T-helper 17 cell (primary cell): ENCODE measurements around the gene VSIG2. TPM values are rescaled to one million over a fixed set of nuclear protein-coding genes. Genes with fewer than 3 reads are reported as not detected.

Source experiments
- ATAC-seq: fragments of 150-1000 bp; cut with Tn5 transposase; 2 replicates; pipeline ENCODE4 v1.10.0; 2021; ENCODE audit warnings: mild to moderate bottlenecking, moderate library complexity
- DNase-seq, 3 donors: peaks; one replicate each; pipeline versions ENCODE4 v3.0.0 to v3.0.0-alpha.2; 2020 to 2021
- H3K9me3 ChIP-seq: one replicate; pipeline ENCODE4 v1.7.0; 2013; ENCODE audit warnings: low read length, mild to moderate bottlenecking; ENCODE audit not compliant: control insufficient read depth, poor library complexity, severe bottlenecking
- H3K27ac Mint-ChIP-seq: one replicate; pipeline ENCODE4 v1.8.0; 2022; ENCODE audit warnings: mild to moderate bottlenecking, moderate library complexity, mixed read lengths
- H3K27me3 Mint-ChIP-seq: one replicate; pipeline ENCODE4 v1.8.0; 2022; ENCODE audit warnings: mixed read lengths
- H3K36me3 Mint-ChIP-seq: one replicate; pipeline ENCODE4 v1.8.0; 2022; ENCODE audit warnings: low read depth, mixed read lengths
- H3K4me1 Mint-ChIP-seq: one replicate; pipeline ENCODE4 v1.8.0; 2022; ENCODE audit warnings: mild to moderate bottlenecking, mixed read lengths
- H3K4me3 Mint-ChIP-seq: one replicate; pipeline ENCODE4 v1.8.0; 2022; ENCODE audit warnings: mild to moderate bottlenecking, moderate library complexity, mixed read lengths
- total RNA-seq, 4 donors: library from RNA in 2 of 4; stranded (reverse) in 2 of 4; gene quantifications; one replicate each; pipeline ENCODE4 v1.2.3 and lab custom pipeline; 2022 to 2026

The VSIG2 gene, protein sequence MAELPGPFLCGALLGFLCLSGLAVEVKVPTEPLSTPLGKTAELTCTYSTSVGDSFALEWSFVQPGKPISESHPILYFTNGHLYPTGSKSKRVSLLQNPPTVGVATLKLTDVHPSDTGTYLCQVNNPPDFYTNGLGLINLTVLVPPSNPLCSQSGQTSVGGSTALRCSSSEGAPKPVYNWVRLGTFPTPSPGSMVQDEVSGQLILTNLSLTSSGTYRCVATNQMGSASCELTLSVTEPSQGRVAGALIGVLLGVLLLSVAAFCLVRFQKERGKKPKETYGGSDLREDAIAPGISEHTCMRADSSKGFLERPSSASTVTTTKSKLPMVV
- total RNA-seq, result under 1 TPM; 0.32 to 0.57 TPM
- total RNA-seq (lab: John Stamatoyannopoulos, UW), result 0.23 to 0.90 reads per million in 2 donors

DNA sequence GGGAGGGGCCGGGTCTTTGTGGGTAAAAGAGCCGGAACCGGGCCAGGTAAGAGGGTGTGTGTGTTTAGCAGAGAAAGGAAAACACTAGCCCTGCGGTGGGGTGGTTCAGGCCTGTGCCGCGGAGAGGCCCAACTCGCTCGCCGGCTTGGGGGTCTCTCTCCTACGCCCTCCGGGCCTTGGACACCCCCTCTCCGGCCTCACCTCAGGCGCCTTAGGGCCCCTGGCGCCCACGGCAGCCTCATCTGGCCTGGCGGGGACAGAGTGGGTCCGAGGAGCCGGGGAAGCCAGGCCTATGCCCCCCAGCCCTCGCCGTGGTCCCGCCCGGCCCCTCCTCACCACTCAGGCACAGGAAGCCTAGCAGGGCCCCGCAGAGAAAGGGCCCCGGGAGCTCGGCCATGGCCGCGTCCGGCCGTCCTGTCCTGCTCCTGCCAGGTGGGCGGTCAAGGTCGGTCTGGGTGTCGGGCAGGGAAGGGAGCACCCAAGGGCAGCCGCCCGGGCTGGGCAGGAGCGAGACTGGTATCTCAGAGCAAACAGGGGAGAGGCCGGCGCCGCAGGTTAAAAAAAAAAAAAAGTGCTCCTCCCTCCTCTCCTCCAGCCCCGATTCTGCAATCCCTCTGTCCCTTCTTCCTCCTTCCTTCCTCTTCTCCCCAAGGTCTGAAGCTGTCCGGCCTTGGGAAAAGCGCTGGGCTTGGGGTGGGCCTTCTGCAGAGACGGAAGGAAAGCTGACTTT lies at the start of gene VSIG2:
Gene VSIG2 (minus strand): TSS at position 515 of the 730 bp plus-strand sequence. CDS start 118 bp downstream, at position 397.
- DNase-seq, result no peak
- no peaks in the 10 kb centered on the region for H3K9me3 ChIP-seq
- Mint-ChIP-seq H3K27me3 (peaks cover 16% of the 10 kb centered on the region), H3K27ac (no peak within 1 kb of the TSS), H3K4me3 (peak within 1 kb of the TSS; percentile 67), H3K36me3 (peaks cover 4% of the 10 kb centered on the region), H3K4me1 (peaks cover 3% of the 10 kb centered on the region)
- ATAC-seq, result no peak

- Mint-ChIP-seq H3K4me1 (peaks cover 12% of the 10 kb centered on the region), H3K27ac (peak overlapping the region; percentile 83), H3K27me3 (peaks cover 7% of the 10 kb centered on the region), H3K36me3 (peaks cover 4% of the 10 kb centered on the region), H3K4me3 (peak overlapping the region; percentile 86)
- no peaks in the 10 kb centered on the region for H3K9me3 ChIP-seq
- no peak for ATAC-seq
- DNase-seq, result no peak
Measured at GRCh38 chr11:124801014-124801413, 49.0 kb upstream of the VSIG2 start.

GRCh38 chr11:124800226-124800929 lies 48.3 kb upstream of the VSIG2 start, which contains the start of gene MSANTD2:
TSS of gene MSANTD2 (minus strand) at chr11:124800406. CDS start at chr11:124800380, 26 bp downstream.
- peaks cover 5% of the 10 kb centered on the region for H3K27me3 Mint-ChIP-seq
- peaks cover 12% of the 10 kb centered on the region for H3K4me1 Mint-ChIP-seq
- ATAC-seq (peak; percentile 88), DNase-seq (peak; percentile 66 to 78 (median 72))
- no peaks in the 10 kb centered on the region for H3K9me3 ChIP-seq
- peak within 1 kb of the TSS; percentile 92 for H3K27ac Mint-ChIP-seq
- peak within 1 kb of the TSS; percentile 95 for H3K4me3 Mint-ChIP-seq
- peaks cover 4% of the 10 kb centered on the region for H3K36me3 Mint-ChIP-seq

DNA sequence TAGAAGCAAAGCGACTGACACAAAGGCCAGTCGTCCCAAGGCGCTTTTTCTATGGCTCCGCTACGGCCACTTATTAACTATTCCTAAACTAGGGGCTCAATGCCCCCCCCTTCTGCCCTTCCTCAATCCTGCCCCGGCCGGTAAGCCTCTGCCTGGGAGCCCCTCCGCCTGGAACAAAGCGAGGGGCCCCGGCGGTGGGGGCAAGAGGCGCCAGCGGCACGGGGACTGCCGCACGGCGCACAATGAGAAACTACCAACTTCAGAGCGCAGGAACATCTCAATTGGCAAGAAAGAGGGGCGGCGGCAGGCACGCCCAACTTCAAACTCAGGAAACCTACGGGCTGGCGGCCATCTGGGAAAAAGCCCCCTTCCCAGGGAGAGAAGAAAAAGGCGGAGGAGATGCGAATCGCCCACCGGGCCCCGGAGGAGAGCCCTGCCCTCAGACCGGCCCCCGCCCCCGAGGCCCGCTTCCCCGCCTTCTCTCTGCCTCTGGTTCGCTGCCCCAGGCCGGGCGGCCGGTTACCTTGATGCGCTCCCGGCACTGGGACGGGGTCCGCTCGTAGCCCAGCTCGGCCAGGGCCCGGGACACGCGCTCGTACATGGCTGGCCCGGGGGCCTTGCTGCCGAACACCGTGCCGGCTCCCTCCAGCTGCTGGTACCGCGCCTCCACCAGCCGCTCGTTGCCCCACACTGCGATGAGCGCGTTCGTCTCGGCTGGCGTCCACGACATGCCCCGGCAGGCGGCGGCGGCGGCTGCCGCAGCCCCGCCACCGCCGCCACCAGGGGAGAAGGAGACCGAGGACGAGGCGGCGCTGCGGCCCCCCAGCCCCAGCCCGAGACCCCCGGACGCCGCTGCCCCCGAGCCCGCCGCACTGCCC lies 47.5 kb upstream of the VSIG2 start:
- ATAC-seq (peak; percentile 69), DNase-seq (peak; percentile 33 to 43 (median 43))
- peak overlapping the region; percentile 92 for H3K27ac Mint-ChIP-seq
- H3K4me3 Mint-ChIP-seq, result peak overlapping the region; percentile 95
- peaks cover 12% of the 10 kb centered on the region for H3K4me1 Mint-ChIP-seq
- no peaks in the 10 kb centered on the region for H3K36me3 Mint-ChIP-seq
- no peaks in the 10 kb centered on the region for H3K9me3 ChIP-seq
- H3K27me3 Mint-ChIP-seq, result no peaks in the 10 kb centered on the region

DNA sequence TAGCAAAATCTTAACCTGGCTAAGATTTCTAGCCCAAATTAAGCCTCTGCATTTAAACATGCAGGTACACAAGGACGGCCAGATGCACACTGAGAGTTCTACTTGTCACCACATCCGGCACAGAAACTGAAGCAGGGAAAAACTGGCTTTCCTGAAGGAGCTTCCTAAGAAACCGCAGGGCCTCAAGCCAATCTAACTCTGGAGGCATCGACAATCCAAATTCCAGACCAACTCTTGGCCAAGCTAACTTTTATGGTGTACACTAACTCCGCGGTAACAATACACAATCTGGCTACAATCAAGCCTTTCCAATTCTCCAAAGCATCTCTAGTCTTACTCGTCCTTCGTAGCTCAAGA lies 46.9 kb upstream of the VSIG2 start:
- ATAC-seq (no peak), DNase-seq (no peak)
- H3K4me1 Mint-ChIP-seq, result peaks cover 12% of the 10 kb centered on the region
- H3K27ac Mint-ChIP-seq, result peak overlapping the region; percentile 92
- H3K27me3 Mint-ChIP-seq, result no peaks in the 10 kb centered on the region
- no peaks in the 10 kb centered on the region for H3K9me3 ChIP-seq
- no peaks in the 10 kb centered on the region for H3K36me3 Mint-ChIP-seq
- peak overlapping the region; percentile 95 for H3K4me3 Mint-ChIP-seq

DNA sequence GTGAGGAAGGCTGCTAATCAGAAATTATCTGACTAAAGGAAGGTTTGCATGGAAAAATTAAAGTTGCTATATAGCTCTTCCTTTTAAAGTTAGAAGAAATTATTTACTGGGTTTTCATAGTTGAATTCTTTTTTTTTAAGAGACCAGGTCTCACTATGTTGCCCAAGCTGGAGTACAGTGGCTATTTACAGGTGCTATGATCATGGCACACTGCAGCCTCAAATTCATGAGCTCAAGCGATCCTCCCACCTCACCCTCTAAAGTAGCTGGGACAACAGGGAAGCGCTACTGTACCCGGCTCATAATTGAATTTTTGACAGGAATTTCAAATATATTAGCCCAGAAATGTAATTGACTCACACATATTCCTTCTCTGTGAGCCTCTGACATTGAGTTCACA lies 44.3 kb upstream of the VSIG2 start:
- H3K36me3 Mint-ChIP-seq, result no peaks in the 10 kb centered on the region
- H3K27ac Mint-ChIP-seq, result peak overlapping the region; percentile 4
- no peak overlapping the region for H3K4me3 Mint-ChIP-seq
- no peak for DNase-seq
- H3K9me3 ChIP-seq, result no peaks in the 10 kb centered on the region
- ATAC-seq, result no peak
- peaks cover 24% of the 10 kb centered on the region for H3K4me1 Mint-ChIP-seq
- no peaks in the 10 kb centered on the region for H3K27me3 Mint-ChIP-seq

DNA sequence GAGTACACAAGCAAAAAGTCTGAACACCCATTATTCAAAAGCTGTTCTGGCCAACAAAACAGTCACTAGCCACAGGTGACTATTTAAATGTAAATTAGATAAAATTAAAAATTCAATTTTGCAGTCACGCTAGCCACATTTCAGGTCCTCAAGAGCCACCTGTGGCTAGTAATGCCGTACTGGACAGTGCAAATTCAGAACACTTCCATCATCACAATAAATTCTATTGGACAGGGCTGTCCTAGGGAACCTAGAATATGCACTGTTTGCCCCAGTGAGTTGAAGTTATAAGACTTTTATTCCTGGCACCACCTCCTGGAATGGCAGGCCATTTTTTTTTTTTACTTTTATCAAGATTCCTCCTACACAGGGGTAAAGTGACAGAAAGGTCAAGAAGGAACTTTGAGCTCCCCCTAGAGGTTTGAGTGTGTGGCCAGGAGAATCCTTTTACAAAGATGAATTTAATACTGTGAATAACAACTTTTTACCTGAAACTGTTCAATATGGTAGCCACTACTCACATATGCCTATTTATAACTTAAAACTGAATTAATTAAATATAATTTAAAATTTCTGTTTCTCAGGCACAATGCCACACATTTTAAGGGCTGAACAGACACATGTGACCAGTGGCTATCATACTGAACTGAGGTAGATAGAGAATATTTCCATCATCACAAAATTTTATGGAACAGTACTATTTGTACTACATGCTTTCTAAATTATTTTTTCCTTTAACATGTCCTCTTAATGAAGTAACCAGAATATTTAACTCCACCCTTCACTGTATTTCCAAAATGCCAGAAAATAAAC lies 41.6 kb upstream of the VSIG2 start:
- no peaks in the 10 kb centered on the region for H3K9me3 ChIP-seq
- Mint-ChIP-seq H3K36me3 (no peaks in the 10 kb centered on the region), H3K27me3 (no peaks in the 10 kb centered on the region), H3K4me3 (no peak overlapping the region), H3K27ac (no peak overlapping the region), H3K4me1 (peaks cover 29% of the 10 kb centered on the region)
- ATAC-seq, result peak; percentile 69
- DNase-seq, result no peak

GRCh38 chr11:124791626-124792341 lies 39.7 kb upstream of the VSIG2 start:
- DNase-seq, result no peak
- Mint-ChIP-seq H3K4me1 (peaks cover 25% of the 10 kb centered on the region), H3K27ac (no peak overlapping the region), H3K27me3 (no peaks in the 10 kb centered on the region), H3K4me3 (no peak overlapping the region), H3K36me3 (no peaks in the 10 kb centered on the region)
- no peaks in the 10 kb centered on the region for H3K9me3 ChIP-seq
- no peak for ATAC-seq

- no peak for DNase-seq
- no peaks in the 10 kb centered on the region for H3K36me3 Mint-ChIP-seq
- no peak overlapping the region for H3K27ac Mint-ChIP-seq
- peaks cover 25% of the 10 kb centered on the region for H3K4me1 Mint-ChIP-seq
- H3K9me3 ChIP-seq, result no peaks in the 10 kb centered on the region
- ATAC-seq, result no peak
- no peaks in the 10 kb centered on the region for H3K27me3 Mint-ChIP-seq
- no peak overlapping the region for H3K4me3 Mint-ChIP-seq
Measured at GRCh38 chr11:124788521-124788920, 36.5 kb upstream of the VSIG2 start.

GRCh38 chr11:124784051-124784450 lies 32.0 kb upstream of the VSIG2 start:
- H3K4me3 Mint-ChIP-seq, result no peak overlapping the region
- no peaks in the 10 kb centered on the region for H3K36me3 Mint-ChIP-seq
- no peaks in the 10 kb centered on the region for H3K27me3 Mint-ChIP-seq
- no peaks in the 10 kb centered on the region for H3K9me3 ChIP-seq
- H3K27ac Mint-ChIP-seq, result no peak overlapping the region
- DNase-seq (no peak), ATAC-seq (no peak)
- H3K4me1 Mint-ChIP-seq, result peaks cover 4% of the 10 kb centered on the region

GRCh38 chr11:124783002-124783401 lies 30.9 kb upstream of the VSIG2 start:
- no peaks in the 10 kb centered on the region for H3K36me3 Mint-ChIP-seq
- no peak overlapping the region for H3K4me3 Mint-ChIP-seq
- no peak overlapping the region for H3K27ac Mint-ChIP-seq
- ATAC-seq (no peak), DNase-seq (no peak)
- peaks cover 12% of the 10 kb centered on the region for H3K4me1 Mint-ChIP-seq
- no peaks in the 10 kb centered on the region for H3K9me3 ChIP-seq
- no peaks in the 10 kb centered on the region for H3K27me3 Mint-ChIP-seq
